Panc1 (cell line): ENCODE results near the gene GDPD5. TPM values are rescaled to one million over a fixed set of nuclear protein-coding genes. Genes with fewer than 3 reads are reported as not detected.

Source experiments
- ATAC-seq: fragments of 200-7000 bp; cut with Tn5 transposase; 2 replicates; pipeline ENCODE4 v1.9.1; 2020; ENCODE audit warnings: mild to moderate bottlenecking, moderate library complexity
- BruUV-seq: library from RNA; stranded (reverse); fragments of 400-500 nt; replicated peaks from 2 replicates; lab custom pipeline; 2021; lab: Mats Ljungman, UMichigan
- CTCF ChIA-PET: fragments of 300-600 bp; sonication (Branson Sonifier 250); formaldehyde crosslinking; loops from one replicate; lab custom pipeline; 2022; ENCODE audit warnings: antibody characterized with exemption; lab: Charles Lee
- POLR2A ChIA-PET: fragments of 300-600 bp; sonication (Branson Sonifier 250); formaldehyde crosslinking; loops from one replicate; lab custom pipeline; 2022; ENCODE audit warnings: antibody characterized with exemption; lab: Charles Lee
- DNase-seq: peaks from one replicate; pipeline ENCODE4 v3.0.0-alpha.2; 2010; ENCODE audit warnings: low read depth, low spot score
- H3K27ac ChIP-seq: 2 replicates; pipeline ENCODE4 v1.5.1; 2011; ENCODE audit warnings: mild to moderate bottlenecking, low read length, inconsistent platforms
- H3K27me3 ChIP-seq: fragments of 200-500 bp; sonication (Bioruptor generic); 2 replicates; pipeline ENCODE4 v1.6.0; 2014; ENCODE audit warnings: low read length, inconsistent platforms; ENCODE audit not compliant: control insufficient read depth, insufficient read depth
- H3K36me3 ChIP-seq: fragments of 200-500 bp; sonication (Bioruptor generic); 2 replicates; pipeline ENCODE4 v1.5.1; 2014; ENCODE audit warnings: inconsistent platforms, mild to moderate bottlenecking, low read length, moderate library complexity; ENCODE audit not compliant: control insufficient read depth, insufficient read depth
- H3K4me1 ChIP-seq: 2 replicates; pipeline ENCODE4 v1.5.1; 2011; ENCODE audit warnings: inconsistent platforms, mild to moderate bottlenecking, low read length, moderate library complexity; ENCODE audit not compliant: control insufficient read depth, insufficient read depth
- H3K4me3 ChIP-seq, 2 experiments: 2 replicates each; pipeline ENCODE4 v1.5.1; 2011 to 2012; ENCODE audit warnings: low read depth in 2 of 2, low read length in 2 of 2, mild to moderate bottlenecking in 2 of 2, inconsistent platforms in 1 of 2, moderate library complexity in 1 of 2
- H3K9me3 ChIP-seq: fragments of 200-500 bp; sonication (Bioruptor generic); 2 replicates; pipeline ENCODE4 v1.5.1; 2014; ENCODE audit warnings: low read depth, mild to moderate bottlenecking, inconsistent platforms, low read length, moderate library complexity; ENCODE audit not compliant: control insufficient read depth, insufficient read depth
- POLR2AphosphoS5 ChIP-seq: IDR thresholded peaks from 2 replicates; pipeline ENCODE4 v1.6.1; 2012; ENCODE audit warnings: mild to moderate bottlenecking, low read depth, low read length, moderate library complexity
- SIN3A ChIP-seq: IDR thresholded peaks from 2 replicates; pipeline ENCODE4 v1.6.1; 2012; ENCODE audit warnings: low read depth, mild to moderate bottlenecking, low read length, moderate library complexity, borderline replicate concordance; ENCODE audit not compliant: insufficient read depth
- TCF7L2 ChIP-seq: IDR thresholded peaks from 2 replicates; pipeline ENCODE4 v1.6.1; 2011; ENCODE audit warnings: mild to moderate bottlenecking, low read depth, low read length, inconsistent platforms
- in situ Hi-C: cut with HindIII; loops from 2 replicates; pipeline ENCODE4 v1.10.0; 2016; ENCODE audit warnings: low sequenced_read_pairs, low pct_unique_long_range_greater_than_20kb
- intact Hi-C: fragments of 100-400 bp; cut with micrococcal nuclease; formaldehyde crosslinking; loops from one replicate; pipeline ENCODE4 v1.10.0; 2022; ENCODE audit not compliant: unreplicated experiment
- total RNA-seq: library from RNA; stranded (reverse); gene quantifications from one replicate; pipeline ENCODE4 v1.2.1, GENCODE V29; 2021; ENCODE audit not compliant: unreplicated experiment
- TF ChIP-seq, protein P1 (sequence below): fragments of 450-650 bp; IDR thresholded peaks from 2 replicates; pipeline ENCODE4 v1.5.1; 2017; ENCODE audit warnings: mild to moderate bottlenecking
- TF ChIP-seq, protein P2 (sequence below), 2 experiments: IDR thresholded peaks; 2 replicates each; pipeline ENCODE4 v1.6.1; 2011 to 2012; ENCODE audit warnings: low read depth in 2 of 2, control low read depth in 1 of 2, low read length in 1 of 2, mild to moderate bottlenecking in 1 of 2, moderate library complexity in 1 of 2; ENCODE audit not compliant: insufficient read depth in 1 of 2

GDPD5 gene
- total RNA-seq, 1 experiment from 2014 or later, result 6.0 TPM

DNA sequence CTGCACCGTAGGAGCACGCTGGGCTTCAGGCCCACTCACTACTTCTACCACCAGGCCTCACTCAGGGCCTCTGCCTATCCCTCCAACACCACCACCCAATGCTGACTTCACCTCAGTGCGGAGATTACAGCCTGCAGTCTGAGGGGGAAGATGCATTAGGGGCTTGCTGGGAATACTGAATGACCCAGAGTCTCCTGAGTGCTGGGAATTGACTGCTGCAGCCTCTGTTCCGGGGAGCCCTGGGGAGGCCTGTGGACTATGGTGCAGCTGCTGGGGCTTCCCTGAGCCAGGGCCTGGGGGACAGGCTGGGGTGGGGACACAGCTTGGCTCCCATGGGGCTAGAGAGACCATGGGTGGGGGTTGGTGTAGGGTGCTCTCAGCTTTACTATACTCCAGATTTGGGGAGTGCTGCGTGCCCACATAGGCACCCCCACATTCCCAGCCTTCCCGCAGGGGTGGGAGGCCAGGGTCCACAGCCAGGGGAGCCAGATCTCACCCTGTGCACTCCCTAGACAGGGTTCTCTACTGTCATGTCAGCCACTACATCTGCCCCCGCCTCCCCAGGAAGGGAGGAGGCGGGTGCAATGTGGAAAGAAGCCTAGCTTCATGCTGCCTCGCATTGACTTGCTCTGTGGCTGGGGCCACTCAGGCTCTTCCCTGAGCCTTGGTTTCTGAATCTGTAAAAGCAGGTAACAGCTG, 44.4 kb downstream of the GDPD5 start:
- intact Hi-C loops (no loop called here), in situ Hi-C loops (no loop called here)
- POLR2A ChIA-PET, result interaction anchor here (0.6 kb wide), 1 partner anchor 19 kb away, joined by 3 read pairs; no protein-coding TSS in a partner anchor
- TF ChIP-seq, protein P1, sequence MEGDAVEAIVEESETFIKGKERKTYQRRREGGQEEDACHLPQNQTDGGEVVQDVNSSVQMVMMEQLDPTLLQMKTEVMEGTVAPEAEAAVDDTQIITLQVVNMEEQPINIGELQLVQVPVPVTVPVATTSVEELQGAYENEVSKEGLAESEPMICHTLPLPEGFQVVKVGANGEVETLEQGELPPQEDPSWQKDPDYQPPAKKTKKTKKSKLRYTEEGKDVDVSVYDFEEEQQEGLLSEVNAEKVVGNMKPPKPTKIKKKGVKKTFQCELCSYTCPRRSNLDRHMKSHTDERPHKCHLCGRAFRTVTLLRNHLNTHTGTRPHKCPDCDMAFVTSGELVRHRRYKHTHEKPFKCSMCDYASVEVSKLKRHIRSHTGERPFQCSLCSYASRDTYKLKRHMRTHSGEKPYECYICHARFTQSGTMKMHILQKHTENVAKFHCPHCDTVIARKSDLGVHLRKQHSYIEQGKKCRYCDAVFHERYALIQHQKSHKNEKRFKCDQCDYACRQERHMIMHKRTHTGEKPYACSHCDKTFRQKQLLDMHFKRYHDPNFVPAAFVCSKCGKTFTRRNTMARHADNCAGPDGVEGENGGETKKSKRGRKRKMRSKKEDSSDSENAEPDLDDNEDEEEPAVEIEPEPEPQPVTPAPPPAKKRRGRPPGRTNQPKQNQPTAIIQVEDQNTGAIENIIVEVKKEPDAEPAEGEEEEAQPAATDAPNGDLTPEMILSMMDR, result no peak
- TF ChIP-seq POLR2AphosphoS5 (no peak), SIN3A (no peak), TCF7L2 (no peak)
- TF ChIP-seq, protein P2, sequence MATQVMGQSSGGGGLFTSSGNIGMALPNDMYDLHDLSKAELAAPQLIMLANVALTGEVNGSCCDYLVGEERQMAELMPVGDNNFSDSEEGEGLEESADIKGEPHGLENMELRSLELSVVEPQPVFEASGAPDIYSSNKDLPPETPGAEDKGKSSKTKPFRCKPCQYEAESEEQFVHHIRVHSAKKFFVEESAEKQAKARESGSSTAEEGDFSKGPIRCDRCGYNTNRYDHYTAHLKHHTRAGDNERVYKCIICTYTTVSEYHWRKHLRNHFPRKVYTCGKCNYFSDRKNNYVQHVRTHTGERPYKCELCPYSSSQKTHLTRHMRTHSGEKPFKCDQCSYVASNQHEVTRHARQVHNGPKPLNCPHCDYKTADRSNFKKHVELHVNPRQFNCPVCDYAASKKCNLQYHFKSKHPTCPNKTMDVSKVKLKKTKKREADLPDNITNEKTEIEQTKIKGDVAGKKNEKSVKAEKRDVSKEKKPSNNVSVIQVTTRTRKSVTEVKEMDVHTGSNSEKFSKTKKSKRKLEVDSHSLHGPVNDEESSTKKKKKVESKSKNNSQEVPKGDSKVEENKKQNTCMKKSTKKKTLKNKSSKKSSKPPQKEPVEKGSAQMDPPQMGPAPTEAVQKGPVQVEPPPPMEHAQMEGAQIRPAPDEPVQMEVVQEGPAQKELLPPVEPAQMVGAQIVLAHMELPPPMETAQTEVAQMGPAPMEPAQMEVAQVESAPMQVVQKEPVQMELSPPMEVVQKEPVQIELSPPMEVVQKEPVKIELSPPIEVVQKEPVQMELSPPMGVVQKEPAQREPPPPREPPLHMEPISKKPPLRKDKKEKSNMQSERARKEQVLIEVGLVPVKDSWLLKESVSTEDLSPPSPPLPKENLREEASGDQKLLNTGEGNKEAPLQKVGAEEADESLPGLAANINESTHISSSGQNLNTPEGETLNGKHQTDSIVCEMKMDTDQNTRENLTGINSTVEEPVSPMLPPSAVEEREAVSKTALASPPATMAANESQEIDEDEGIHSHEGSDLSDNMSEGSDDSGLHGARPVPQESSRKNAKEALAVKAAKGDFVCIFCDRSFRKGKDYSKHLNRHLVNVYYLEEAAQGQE (IDR thresholded peaks at IDR 0.05; ENCODE audit: insufficient read depth in 1 of 2, low read depth in 2 of 2, low read length in 1 of 2), result no peak
- ATAC-seq (no peak), DNase-seq (no peak)
- Histone ChIP-seq H3K4me1 (no peaks in the 10 kb centered on the region), H3K4me3 (no peak overlapping the region), H3K36me3 (no peaks in the 10 kb centered on the region), H3K9me3 (no peaks in the 10 kb centered on the region), H3K27ac (no peak overlapping the region), H3K27me3 (no peaks in the 10 kb centered on the region)
- no TSS peak for BruUV-seq
- CTCF ChIA-PET, result no interaction called here

DNA sequence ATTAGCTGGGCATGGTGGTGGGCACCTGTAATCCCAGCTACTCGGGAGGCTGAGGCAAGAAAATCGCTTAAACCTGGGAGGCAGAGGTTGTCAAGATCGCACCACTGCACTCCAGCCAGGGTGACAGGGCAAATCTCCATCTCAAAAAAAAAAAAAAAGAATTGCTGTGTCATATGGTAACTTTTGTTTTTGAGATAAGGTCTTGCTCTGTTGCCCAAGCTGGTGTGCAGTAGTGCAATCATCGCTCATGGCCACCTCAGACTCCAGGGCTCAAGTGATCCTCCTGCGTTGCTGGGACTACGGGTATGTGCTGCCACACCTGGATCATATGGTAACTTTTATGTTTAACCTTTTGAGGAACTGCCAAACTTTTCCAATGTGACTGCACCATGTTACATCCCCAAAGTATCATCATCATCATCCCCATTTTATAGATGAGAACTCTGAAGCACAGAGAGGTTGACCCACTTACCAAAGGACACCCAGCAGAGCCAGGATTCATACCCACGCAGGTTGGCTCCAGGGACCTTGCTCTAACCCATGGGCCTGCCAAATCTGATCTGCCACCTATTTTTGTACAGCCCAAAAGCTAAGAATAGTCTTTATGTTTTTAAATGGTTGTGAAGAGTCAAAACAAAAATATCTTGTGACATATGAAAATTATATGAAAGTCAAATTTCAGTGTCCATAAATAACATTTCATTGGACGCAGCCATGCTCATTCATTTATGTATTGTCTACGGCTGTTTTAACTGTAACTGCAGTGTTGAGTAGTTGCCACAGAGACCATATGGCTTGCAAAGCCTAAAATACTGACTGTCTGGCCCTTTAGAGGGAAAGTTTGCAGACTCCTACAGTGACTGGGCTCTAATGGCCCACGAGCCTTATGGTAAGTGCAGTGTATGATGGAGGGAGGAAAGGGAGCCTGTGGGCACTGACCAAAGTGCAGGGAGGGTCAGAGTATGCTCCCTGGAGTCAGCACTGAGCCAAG, 45.3 kb downstream of the GDPD5 start:
- Histone ChIP-seq H3K27ac (no peak overlapping the region), H3K27me3 (no peaks in the 10 kb centered on the region), H3K4me3 (no peak overlapping the region), H3K9me3 (no peaks in the 10 kb centered on the region), H3K36me3 (no peaks in the 10 kb centered on the region), H3K4me1 (no peaks in the 10 kb centered on the region)
- intact Hi-C loops, result no loop called here
- no TSS peak for BruUV-seq
- POLR2A ChIA-PET, result interaction anchor here (0.6 kb wide), 1 partner anchor 18 kb away, joined by 3 read pairs; no protein-coding TSS in a partner anchor
- DNase-seq, result no peak
- CTCF ChIA-PET, result no interaction called here
- ATAC-seq, result no peak
- in situ Hi-C loops, result no loop called here
- TF ChIP-seq SIN3A (no peak), TCF7L2 (no peak), POLR2AphosphoS5 (no peak)
- TF ChIP-seq, protein P1, result no peak
- TF ChIP-seq, protein P2 (IDR thresholded peaks at IDR 0.05; ENCODE audit: insufficient read depth in 1 of 2, low read depth in 2 of 2, low read length in 1 of 2), result no peak
